Inflammatory macrophage (primary cell): ENCODE measurements around the gene ZNF679.
A peak's percentile ranks its signal among the peaks of the same experiment; 100 is the strongest.
"Not testable (repeated sequence)": the region's sequence is repeated elsewhere in the genome, so short reads cannot be mapped to it uniquely, and the experiment has no call there.

Source experiments
- DNase-seq, 2 donors: peaks; one replicate each; pipeline ENCODE4 v3.0.0-alpha.2; 2020 to 2022

ZNF679 gene

GRCh38 chr7:64312826-64313225, 84.6 kb downstream of the ZNF679 start:
- DNase-seq = no peak

- peak; percentile 95 to 97 for DNase-seq
These were observed 85.6 kb downstream of the ZNF679 start, which contains the start of gene ZNF736 for GRCh38 chr7:64313740-64314491. Gene ZNF736 (plus strand): TSS chr7:64313961. CDS start chr7:64314151, 190 bp downstream.

- DNase-seq = no peak
These were observed 86.3 kb downstream of the ZNF679 start for GRCh38 chr7:64314566-64314965.

GRCh38 chr7:64316031-64316742, 87.9 kb downstream of the ZNF679 start:
- not testable (repeated sequence) for DNase-seq
